OCI-LY1 (cell line): ENCODE results near the gene RNF167.

Experiments
- CTCF ChIP-seq: fragments of 200-600 bp; sonication (generic), shearing (Covaris generic); IDR thresholded peaks from 2 replicates; pipeline ENCODE4 v1.5.1; 2017; ENCODE audit warnings: mild to moderate bottlenecking, antibody characterized with exemption, low read length, moderate library complexity, mixed read lengths
- EZH2 ChIP-seq: fragments of 200-600 bp; sonication (generic), shearing (Covaris generic); IDR thresholded peaks from 2 replicates; pipeline ENCODE4 v1.8.0; 2017; ENCODE audit warnings: borderline replicate concordance, mixed run types, mild to moderate bottlenecking, antibody characterized with exemption, low read length, moderate library complexity, mixed read lengths

DNA sequence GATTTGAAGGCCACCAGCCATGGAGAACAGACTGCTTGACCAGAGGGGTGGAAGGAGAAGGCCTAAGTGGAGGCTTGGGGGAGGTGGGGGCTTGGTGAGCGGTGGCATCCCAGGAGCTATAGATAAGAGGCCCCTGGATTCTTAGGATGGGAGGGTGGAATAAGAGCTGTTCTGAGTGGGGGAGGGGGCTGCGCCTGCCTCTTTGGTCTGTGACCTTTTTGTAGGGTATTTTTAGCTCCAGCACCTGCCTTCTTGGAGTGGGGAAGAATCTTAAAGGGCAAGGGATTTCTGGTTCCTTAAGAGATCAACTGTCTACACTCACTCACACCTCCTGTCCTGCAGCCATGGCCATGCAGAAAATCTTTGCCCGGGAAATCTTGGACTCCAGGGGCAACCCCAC, 11.4 kb downstream of the RNF167 start:
- no peak for TF ChIP-seq CTCF
- TF ChIP-seq EZH2: no peak
